Kidney (tissue), 14 donors: ENCODE results near the gene PDE10A. TPM values are rescaled to one million over a fixed set of nuclear protein-coding genes. Genes with fewer than 3 reads are reported as not detected.

Experiments used
- DNase-seq, 5 donors: peaks; one replicate each; pipeline ENCODE4 v3.0.0-alpha.2; 2013 to 2020
- FAIRE-seq: peaks from 2 replicates; lab custom pipeline; 2012; peaks lifted over from hg19 to GRCh38; lab: Jason Lieb, UNC
- H3K27ac ChIP-seq, 2 donors: one replicate each; pipeline ENCODE4 v1.7.0; 2013; ENCODE audit warnings: low read depth in 2 of 2, low read length in 2 of 2, inconsistent platforms in 1 of 2
- H3K27me3 ChIP-seq: one replicate; pipeline ENCODE4 v1.7.1; 2013; ENCODE audit warnings: low read length, inconsistent platforms; ENCODE audit not compliant: control insufficient read depth, insufficient read depth
- H3K36me3 ChIP-seq, 3 donors: one replicate each; pipeline versions ENCODE4 v1.7.0 to v1.7.1; 2013; ENCODE audit warnings: low read length in 3 of 3, control low read depth in 1 of 3, inconsistent platforms in 1 of 3; ENCODE audit not compliant: insufficient read depth in 3 of 3, control insufficient read depth in 2 of 3
- H3K4me1 ChIP-seq, 3 donors: one replicate each; pipeline versions ENCODE4 v1.7.0 to v1.7.1; 2013; ENCODE audit warnings: low read length in 3 of 3, inconsistent platforms in 1 of 3, low read depth in 1 of 3; ENCODE audit not compliant: control insufficient read depth in 2 of 3, insufficient read depth in 2 of 3
- H3K4me3 ChIP-seq, 3 donors: one replicate each; pipeline versions ENCODE4 v1.7.0 to v1.8.1; 2013; ENCODE audit warnings: low read length in 3 of 3, control low read depth in 1 of 3, inconsistent platforms in 1 of 3
- H3K9ac ChIP-seq, 3 donors: one replicate each; pipeline versions ENCODE4 v1.7.0 to v1.7.1; 2013; ENCODE audit warnings: low read length in 3 of 3, control low read depth in 1 of 3, inconsistent platforms in 1 of 3
- H3K9me3 ChIP-seq, 3 donors: one replicate each; pipeline versions ENCODE4 v1.7.0 to v1.7.1; 2013; ENCODE audit warnings: low read length in 3 of 3, control low read depth in 1 of 3, inconsistent platforms in 1 of 3; ENCODE audit not compliant: control insufficient read depth in 2 of 3, insufficient read depth in 1 of 3
- CTCF ChIP-seq: IDR thresholded peaks from 3 replicates; pipeline ENCODE4 v1.5.1; 2012; ENCODE audit warnings: mild to moderate bottlenecking, moderate library complexity, borderline replicate concordance; ENCODE audit not compliant: insufficient read depth; ENCODE audit errors: extremely low read depth
- intact Hi-C: fragments of 100-400 bp; cut with DNase I; formaldehyde crosslinking; loops from one replicate; pipeline ENCODE4 v1.11.1; 2022
- polyA plus RNA-seq: library from polyadenylated mRNA; stranded (reverse); fragments of 350-450 nt; fragmentation: Illumina TruSeq; extraction: RNeasy Lipid Tissue Mini Kit (QIAGEN cat#74804); gene quantifications from one replicate; pipeline ENCODE4 v1.2.3, GENCODE V29; 2014; ENCODE audit warnings: low read depth, low replicate concordance; ENCODE audit not compliant: insufficient read depth
- total RNA-seq: library from RNA; stranded (reverse); fragmentation: NEBNext Ultra II Directional; extraction: Animal tissue kit (Norgen Biotek cat#: 25700); gene quantifications from one replicate; pipeline ENCODE4 v1.2.1, GENCODE V29; 2021
- donor health status: control.
- donor health status: control.
- donor health status: control.
- donor health status: control.
- donor health status: control.
- donor health status: DM: yes; HTN: yes; CAD: no.
- donor health status: Normal renal cell carcinoma (clear cell type).

The PDE10A gene
- total and polyA plus RNA-seq, 2 donors from 2014 or later = 4.8 to 23.1 TPM

GRCh38 chr6:165586706-165587105, 76.3 kb downstream of the PDE10A start:
- no peak overlapping the region for H3K9ac ChIP-seq
- no peaks in the 10 kb centered on the region for H3K36me3 ChIP-seq
- no peaks in the 10 kb centered on the region for H3K27me3 ChIP-seq
- no peaks in the 10 kb centered on the region for H3K9me3 ChIP-seq
- no peak overlapping the region for H3K27ac ChIP-seq
- peaks cover 0 to 3% (median 0%) of the 10 kb centered on the region in 3 donors for H3K4me1 ChIP-seq
- no peak for TF ChIP-seq CTCF
- intact Hi-C loops = no loop called here
- FAIRE-seq = no peak
- H3K4me3 ChIP-seq = no peak overlapping the region
- no peak for DNase-seq

- FAIRE-seq = no peak
Observed at GRCh38 chr6:165585060-165585459, 78.0 kb downstream of the PDE10A start.

GRCh38 chr6:165584541-165584940, 78.5 kb downstream of the PDE10A start:
- intact Hi-C loops = no loop called here
- no peak overlapping the region for H3K4me3 ChIP-seq
- no peak for FAIRE-seq
- no peaks in the 10 kb centered on the region for H3K36me3 ChIP-seq
- H3K27me3 ChIP-seq = no peaks in the 10 kb centered on the region
- TF ChIP-seq CTCF = no peak
- H3K27ac ChIP-seq = no peak overlapping the region
- no peak overlapping the region for H3K9ac ChIP-seq
- no peak for DNase-seq
- H3K9me3 ChIP-seq = no peaks in the 10 kb centered on the region
- peaks cover 0 to 3% (median 0%) of the 10 kb centered on the region in 3 donors for H3K4me1 ChIP-seq

More at GRCh38 chr6:165585060-165585459, 78.0 kb downstream of the PDE10A start:
- Histone ChIP-seq H3K4me3 (no peak overlapping the region), H3K27ac (no peak overlapping the region), H3K4me1 (peaks cover 0 to 3% (median 0%) of the 10 kb centered on the region in 3 donors), H3K9me3 (no peaks in the 10 kb centered on the region), H3K36me3 (no peaks in the 10 kb centered on the region), H3K9ac (no peak overlapping the region), H3K27me3 (no peaks in the 10 kb centered on the region)
- TF ChIP-seq CTCF = no peak
- no peak for DNase-seq
- intact Hi-C loops = no loop called here

GRCh38 chr6:165581678-165582077, 81.4 kb downstream of the PDE10A start:
- H3K9me3 ChIP-seq = no peaks in the 10 kb centered on the region
- H3K4me3 ChIP-seq = no peak overlapping the region
- no peak for FAIRE-seq
- TF ChIP-seq CTCF = no peak
- H3K27me3 ChIP-seq = no peaks in the 10 kb centered on the region
- no peak overlapping the region for H3K27ac ChIP-seq
- H3K36me3 ChIP-seq = no peaks in the 10 kb centered on the region
- DNase-seq = no peak
- H3K9ac ChIP-seq = no peak overlapping the region
- intact Hi-C loops = no loop called here
- no peaks in the 10 kb centered on the region for H3K4me1 ChIP-seq
